ENCODE data around the gene NR2F1-AS1. TPM values are rescaled to one million over a fixed set of nuclear protein-coding genes. Genes with fewer than 3 reads are reported as not detected.
A peak's percentile ranks its signal among the peaks of the same experiment; 100 is the strongest.

NR2F1-AS1 gene
- total RNA-seq, 2 donors from 2014 or later = 1.4 to 3.3 TPM

DNA sequence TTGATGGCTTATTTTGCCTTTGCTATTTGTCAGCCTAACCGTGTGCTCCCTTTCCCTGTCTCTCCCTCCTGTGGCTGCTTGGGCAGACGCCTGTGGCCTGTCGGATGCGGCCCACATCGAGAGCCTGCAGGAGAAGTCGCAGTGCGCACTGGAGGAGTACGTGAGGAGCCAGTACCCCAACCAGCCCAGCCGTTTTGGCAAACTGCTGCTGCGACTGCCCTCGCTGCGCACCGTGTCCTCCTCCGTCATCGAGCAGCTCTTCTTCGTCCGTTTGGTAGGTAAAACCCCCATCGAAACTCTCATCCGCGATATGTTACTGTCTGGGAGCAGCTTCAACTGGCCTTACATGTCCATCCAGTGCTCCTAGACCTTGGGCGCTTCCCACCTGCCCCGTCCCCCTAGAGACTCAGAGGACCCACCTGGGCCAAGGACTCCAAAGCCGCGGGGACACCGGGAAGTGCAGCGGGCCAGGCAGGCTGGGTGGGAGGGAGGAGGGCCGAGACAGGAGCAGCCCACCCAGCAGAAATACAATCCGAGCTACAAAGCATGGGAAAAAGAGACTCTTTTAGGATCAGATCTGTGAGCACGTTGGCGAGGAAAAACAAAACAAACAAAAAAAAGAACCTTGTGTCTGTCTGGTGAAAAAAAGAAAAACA, 12.6 kb upstream of the NR2F1-AS1 start:
- Histone ChIP-seq H3K27me3 (ENCODE audit: control insufficient read depth, insufficient read depth, low read length, poor library complexity, severe bottlenecking) (peaks cover 100% of the 10 kb centered on the region), H3K4me1 (ENCODE audit: control insufficient read depth, insufficient read depth, low read length) (peaks cover 13% of the 10 kb centered on the region), H3K4me3 (ENCODE audit: low read length) (no peak overlapping the region), H3K36me3 (ENCODE audit: control insufficient read depth, insufficient read depth, low read length) (no peaks in the 10 kb centered on the region), H3K9ac (ENCODE audit: extremely low read depth, low read length, poor library complexity, severe bottlenecking) (no peak overlapping the region), H3K27ac (ENCODE audit: low read depth, low read length) (peak overlapping the region; percentile 44), H3K9me3 (ENCODE audit: control insufficient read depth, low read length) (no peaks in the 10 kb centered on the region)
- WGBS, 2 experiments (ENCODE audit: insufficient coverage in 1 of 2, insufficient read length in 1 of 2) = 6 to 13% methylated on average over 16 to 30 of the region's 30 CpGs
- Mint-ChIP-seq H3K9me3 (no peaks in the 10 kb centered on the region), H3K4me1 (peaks cover 23% of the 10 kb centered on the region), H3K27ac (no peak overlapping the region), H3K27me3 (ENCODE audit: insufficient read depth) (no peaks in the 10 kb centered on the region), H3K36me3 (ENCODE audit: low read depth) (no peaks in the 10 kb centered on the region), H3K4me3 (no peak overlapping the region)
- peak; percentile 42 for TF ChIP-seq CTCF (conservative IDR thresholded peaks at IDR 0.05)
- no peak for DNase-seq

GRCh38 chr5:93592883-93593282, 11.9 kb upstream of the NR2F1-AS1 start:
- no peaks in the 10 kb centered on the region for H3K9me3 ChIP-seq (ENCODE audit: control insufficient read depth, low read length)
- H3K9me3 Mint-ChIP-seq = no peaks in the 10 kb centered on the region
- H3K4me1 ChIP-seq (ENCODE audit: control insufficient read depth, insufficient read depth, low read length) = peaks cover 13% of the 10 kb centered on the region
- H3K4me3 ChIP-seq (ENCODE audit: low read length) = no peak overlapping the region
- TF ChIP-seq CTCF (conservative IDR thresholded peaks at IDR 0.05) = no peak
- no peak for DNase-seq
- no peaks in the 10 kb centered on the region for H3K36me3 ChIP-seq (ENCODE audit: control insufficient read depth, insufficient read depth, low read length)
- peaks cover 20% of the 10 kb centered on the region for H3K4me1 Mint-ChIP-seq
- H3K4me3 Mint-ChIP-seq = no peak overlapping the region
- peak overlapping the region; percentile 44 for H3K27ac ChIP-seq (ENCODE audit: low read depth, low read length)
- WGBS, 2 experiments (ENCODE audit: insufficient coverage in 1 of 2, insufficient read length in 1 of 2) = 25 to 67% methylated on average over 1 to 5 of the region's 5 CpGs
- H3K9ac ChIP-seq (ENCODE audit: extremely low read depth, low read length, poor library complexity, severe bottlenecking) = no peak overlapping the region
- no peaks in the 10 kb centered on the region for H3K36me3 Mint-ChIP-seq (ENCODE audit: low read depth)
- peaks cover 4% of the 10 kb centered on the region for H3K27me3 Mint-ChIP-seq (ENCODE audit: insufficient read depth)
- peaks cover 100% of the 10 kb centered on the region for H3K27me3 ChIP-seq (ENCODE audit: control insufficient read depth, insufficient read depth, low read length, poor library complexity, severe bottlenecking)
- H3K27ac Mint-ChIP-seq = no peak overlapping the region

GRCh38 chr5:93591323-93591945, 10.4 kb upstream of the NR2F1-AS1 start:
- WGBS, 2 experiments (ENCODE audit: insufficient coverage in 1 of 2, insufficient read length in 1 of 2) = 52 to 77% methylated on average over 3 to 4 of the region's 4 CpGs
- Mint-ChIP-seq H3K36me3 (ENCODE audit: low read depth) (no peaks in the 10 kb centered on the region), H3K9me3 (no peaks in the 10 kb centered on the region), H3K27me3 (ENCODE audit: insufficient read depth) (peaks cover 18% of the 10 kb centered on the region), H3K27ac (no peak overlapping the region), H3K4me1 (peaks cover 22% of the 10 kb centered on the region), H3K4me3 (no peak overlapping the region)
- no peak for TF ChIP-seq CTCF (conservative IDR thresholded peaks at IDR 0.05)
- Histone ChIP-seq H3K27me3 (ENCODE audit: control insufficient read depth, insufficient read depth, low read length, poor library complexity, severe bottlenecking) (peaks cover 100% of the 10 kb centered on the region), H3K9me3 (ENCODE audit: control insufficient read depth, low read length) (no peaks in the 10 kb centered on the region), H3K36me3 (ENCODE audit: control insufficient read depth, insufficient read depth, low read length) (no peaks in the 10 kb centered on the region), H3K4me3 (ENCODE audit: low read length) (no peak overlapping the region), H3K27ac (ENCODE audit: low read depth, low read length) (peak overlapping the region; percentile 30), H3K9ac (ENCODE audit: extremely low read depth, low read length, poor library complexity, severe bottlenecking) (no peak overlapping the region), H3K4me1 (ENCODE audit: control insufficient read depth, insufficient read depth, low read length) (peaks cover 13% of the 10 kb centered on the region)
- DNase-seq = no peak

Measured in endodermal cell (in vitro differentiated cells).